Mesenchymal stem cell (in vitro differentiated cells and primary cell): Measurements from ENCODE around the gene NUP54.

ENCODE experiments used
- DNase-seq: peaks from one replicate; pipeline ENCODE4 v3.0.0-alpha.2; 2013
- H2AFZ ChIP-seq: one replicate; pipeline ENCODE4 v1.6.1; 2013; ENCODE audit warnings: low read depth, mild to moderate bottlenecking, control low read depth, inconsistent platforms, low read length, moderate library complexity
- H2AK5ac ChIP-seq: 2 replicates; pipeline ENCODE4 v1.6.1; 2013; ENCODE audit warnings: low read length, moderate library complexity, mild to moderate bottlenecking, inconsistent platforms; ENCODE audit not compliant: severe bottlenecking
- H2BK120ac ChIP-seq: one replicate; pipeline ENCODE4 v1.6.1; 2013; ENCODE audit warnings: low read depth, mild to moderate bottlenecking, inconsistent platforms, low read length, moderate library complexity
- H2BK12ac ChIP-seq, 2 experiments: one replicate each; pipeline ENCODE4 v1.6.1; 2013; ENCODE audit warnings: inconsistent platforms in 2 of 2, low read length in 2 of 2, mild to moderate bottlenecking in 2 of 2, moderate library complexity in 2 of 2, control low read depth in 1 of 2
- H2BK15ac ChIP-seq: one replicate; pipeline ENCODE4 v1.6.1; 2013; ENCODE audit warnings: mild to moderate bottlenecking, low read depth, inconsistent platforms; ENCODE audit not compliant: poor library complexity, severe bottlenecking
- H2BK5ac ChIP-seq: 2 replicates; pipeline ENCODE4 v1.6.1; 2013; ENCODE audit warnings: low read depth, mild to moderate bottlenecking, low read length, control low read depth, inconsistent platforms; ENCODE audit not compliant: poor library complexity, severe bottlenecking
- H3K14ac ChIP-seq, 2 experiments: one replicate each; pipeline ENCODE4 v1.6.1; 2013; ENCODE audit warnings: inconsistent platforms in 2 of 2, low read length in 2 of 2, control low read depth in 1 of 2, mild to moderate bottlenecking in 1 of 2, moderate library complexity in 1 of 2
- H3K18ac ChIP-seq, 2 experiments: one replicate each; pipeline ENCODE4 v1.6.1; 2013; ENCODE audit warnings: inconsistent platforms in 2 of 2, low read length in 2 of 2, control low read depth in 1 of 2, low read depth in 1 of 2, mild to moderate bottlenecking in 1 of 2
- H3K23ac ChIP-seq, 2 experiments: one replicate each; pipeline ENCODE4 v1.6.1; 2013; ENCODE audit warnings: inconsistent platforms in 2 of 2, low read length in 2 of 2, mild to moderate bottlenecking in 2 of 2, moderate library complexity in 2 of 2, control low read depth in 1 of 2
- H3K27ac ChIP-seq: 2 replicates; pipeline ENCODE4 v1.5.1; 2013; ENCODE audit warnings: mild to moderate bottlenecking, moderate library complexity, low read length, control low read depth, inconsistent platforms; ENCODE audit not compliant: poor library complexity, severe bottlenecking
- H3K27me3 ChIP-seq, 2 experiments: 2 replicates each; pipeline versions ENCODE4 v1.6.1 to v1.7.0; 2013; ENCODE audit warnings: low read length in 2 of 2, mild to moderate bottlenecking in 2 of 2, moderate library complexity in 2 of 2, control low read depth in 1 of 2, inconsistent platforms in 1 of 2; ENCODE audit not compliant: control insufficient read depth in 1 of 2, insufficient read depth in 1 of 2
- H3K36me3 ChIP-seq, 2 experiments: 2 replicates each; pipeline versions ENCODE4 v1.6.1 to v1.7.0; 2013; ENCODE audit warnings: low read length in 2 of 2, control low read depth in 1 of 2, inconsistent platforms in 1 of 2, low read depth in 1 of 2, mild to moderate bottlenecking in 1 of 2; ENCODE audit not compliant: insufficient read depth in 2 of 2, control insufficient read depth in 1 of 2
- H3K4ac ChIP-seq, 2 experiments: one replicate each; pipeline ENCODE4 v1.6.1; 2013; ENCODE audit warnings: inconsistent platforms in 2 of 2, low read length in 2 of 2, mild to moderate bottlenecking in 2 of 2, moderate library complexity in 2 of 2, control low read depth in 1 of 2, low read depth in 1 of 2
- H3K4me1 ChIP-seq: 2 replicates; pipeline ENCODE4 v1.6.1; 2013; ENCODE audit warnings: low read depth, low read length, control low read depth; ENCODE audit not compliant: control insufficient read depth, insufficient read depth
- H3K4me2 ChIP-seq: 2 replicates; pipeline ENCODE4 v1.6.1; 2013; ENCODE audit warnings: low read length, mild to moderate bottlenecking, inconsistent platforms; ENCODE audit not compliant: poor library complexity, severe bottlenecking
- H3K4me3 ChIP-seq, 2 experiments: 2 replicates each; pipeline versions ENCODE4 v1.5.1 to v1.7.0; 2013; ENCODE audit warnings: low read length in 2 of 2, mild to moderate bottlenecking in 2 of 2, control low read depth in 1 of 2, low read depth in 1 of 2; ENCODE audit not compliant: insufficient read depth in 1 of 2
- H3K79me1 ChIP-seq: replicated peaks from 2 replicates; pipeline ENCODE4 v1.6.1; 2013; ENCODE audit warnings: mild to moderate bottlenecking, control low read depth, low read length, inconsistent platforms; ENCODE audit not compliant: poor library complexity, severe bottlenecking
- H3K9ac ChIP-seq: 2 replicates; pipeline ENCODE4 v1.7.0; 2013; ENCODE audit warnings: mild to moderate bottlenecking, low read length, moderate library complexity
- H3K9me3 ChIP-seq: 2 replicates; pipeline ENCODE4 v1.7.0; 2013; ENCODE audit warnings: mild to moderate bottlenecking, low read length; ENCODE audit not compliant: control insufficient read depth
- H4K8ac ChIP-seq: one replicate; pipeline ENCODE4 v1.6.1; 2013; ENCODE audit warnings: inconsistent platforms, mild to moderate bottlenecking, low read length, moderate library complexity
- H4K91ac ChIP-seq: one replicate; pipeline ENCODE4 v1.6.1; 2013; ENCODE audit warnings: mild to moderate bottlenecking, low read length, inconsistent platforms
- WGBS: methylation state at CpG from one replicate; pipeline ENCODE4 v1.1.7; 2013; ENCODE audit warnings: mixed read lengths; 5-methylcytosine and 5-hydroxymethylcytosine counted together

NUP54 gene

DNA sequence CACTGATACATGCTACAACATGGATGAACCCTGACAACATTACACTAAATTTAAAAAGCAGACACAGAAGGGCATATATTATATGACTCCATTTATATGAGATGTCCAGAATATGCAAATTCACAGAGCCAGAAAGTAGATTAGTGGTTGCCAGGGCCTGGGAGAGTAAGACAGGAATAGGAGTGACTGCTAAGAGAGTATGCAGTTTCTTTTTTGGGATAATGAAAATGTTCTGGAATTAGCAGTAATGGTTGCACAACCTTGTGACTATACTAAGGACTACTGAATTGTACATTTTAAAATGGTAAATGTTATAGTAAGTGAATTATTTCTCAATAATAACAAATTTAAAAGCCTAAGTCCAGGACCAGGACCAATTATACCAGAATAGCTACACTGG lies 29.5 kb upstream of the NUP54 start:
- no peak overlapping the region for H3K18ac ChIP-seq
- H3K4me1 ChIP-seq, result no peaks in the 10 kb centered on the region
- H3K27ac ChIP-seq, result no peak overlapping the region
- no peak overlapping the region for H3K4me3 ChIP-seq
- no peak overlapping the region for H3K4me2 ChIP-seq
- no peaks in the 10 kb centered on the region for H3K27me3 ChIP-seq
- H2BK120ac ChIP-seq, result no peak overlapping the region
- peaks cover 15 to 67% of the 10 kb centered on the region in 2 experiments for H3K36me3 ChIP-seq
- H2BK12ac ChIP-seq, result no peak overlapping the region
- no peak overlapping the region for H2AFZ ChIP-seq
- peaks cover 28% of the 10 kb centered on the region for H3K79me1 ChIP-seq
- H3K23ac ChIP-seq, result no peak overlapping the region
- no peak overlapping the region for H2BK5ac ChIP-seq
- no peak overlapping the region for H4K8ac ChIP-seq
- no peak overlapping the region for H3K9ac ChIP-seq
- H3K4ac ChIP-seq, result no peak overlapping the region
- no peak overlapping the region for H2BK15ac ChIP-seq
- no peak overlapping the region for H3K14ac ChIP-seq
- no peak overlapping the region for H2AK5ac ChIP-seq
- H3K9me3 ChIP-seq, result no peaks in the 10 kb centered on the region
- H4K91ac ChIP-seq, result no peak overlapping the region
- DNase-seq, result no peak

DNA sequence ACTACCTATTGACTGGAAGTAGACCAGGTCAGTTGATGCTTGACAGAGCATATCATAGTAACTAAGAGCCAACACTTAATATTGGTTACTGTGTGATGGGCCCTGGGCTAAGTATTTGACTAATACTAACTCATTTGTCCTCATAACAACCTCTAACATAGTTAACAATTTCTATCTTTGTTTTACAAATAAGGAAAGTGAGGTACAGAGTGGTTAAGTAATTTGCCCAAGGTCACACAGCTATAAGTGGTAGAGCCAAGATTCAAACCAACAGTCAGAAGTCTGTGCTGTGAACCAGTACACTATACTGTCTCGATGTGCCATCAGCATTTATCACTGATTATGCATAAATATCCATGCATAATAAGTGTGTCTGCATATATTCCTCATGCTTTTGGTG lies 27.1 kb upstream of the NUP54 start:
- H2AFZ ChIP-seq, result no peak overlapping the region
- H2AK5ac ChIP-seq, result no peak overlapping the region
- H3K36me3 ChIP-seq, result peaks cover 17 to 72% of the 10 kb centered on the region in 2 experiments
- H3K14ac ChIP-seq, result no peak overlapping the region
- H3K9ac ChIP-seq, result no peak overlapping the region
- H2BK12ac ChIP-seq, result no peak overlapping the region
- DNase-seq, result no peak
- H3K79me1 ChIP-seq, result peaks cover 26% of the 10 kb centered on the region
- H3K9me3 ChIP-seq, result no peaks in the 10 kb centered on the region
- no peak overlapping the region for H4K8ac ChIP-seq
- no peak overlapping the region for H2BK5ac ChIP-seq
- H3K4me3 ChIP-seq, result no peak overlapping the region
- no peak overlapping the region for H2BK120ac ChIP-seq
- no peak overlapping the region for H3K4me2 ChIP-seq
- H3K4me1 ChIP-seq, result no peaks in the 10 kb centered on the region
- H3K23ac ChIP-seq, result no peak overlapping the region
- no CpG with 5 or more reads among the region's 1 CpG for WGBS
- H4K91ac ChIP-seq, result no peak overlapping the region
- no peak overlapping the region for H3K4ac ChIP-seq
- no peaks in the 10 kb centered on the region for H3K27me3 ChIP-seq
- no peak overlapping the region for H3K18ac ChIP-seq
- no peak overlapping the region for H2BK15ac ChIP-seq
- no peak overlapping the region for H3K27ac ChIP-seq

GRCh38 chr4:76174216-76174615 lies 26.0 kb upstream of the NUP54 start:
- peaks cover 17 to 78% of the 10 kb centered on the region in 2 experiments for H3K36me3 ChIP-seq
- no peak overlapping the region for H3K4me3 ChIP-seq
- H3K27me3 ChIP-seq, result no peaks in the 10 kb centered on the region
- H3K4ac ChIP-seq, result no peak overlapping the region
- no peak overlapping the region for H3K9ac ChIP-seq
- H3K18ac ChIP-seq, result no peak overlapping the region
- no peak overlapping the region for H3K4me2 ChIP-seq
- no peak overlapping the region for H2BK5ac ChIP-seq
- no peak overlapping the region for H3K27ac ChIP-seq
- no peak overlapping the region for H3K14ac ChIP-seq
- H2AFZ ChIP-seq, result no peak overlapping the region
- DNase-seq, result no peak
- no peaks in the 10 kb centered on the region for H3K9me3 ChIP-seq
- H3K79me1 ChIP-seq, result peaks cover 22% of the 10 kb centered on the region
- WGBS, result 100% methylated on average over 3 of the region's 6 CpGs
- no peak overlapping the region for H2BK12ac ChIP-seq
- H2BK120ac ChIP-seq, result no peak overlapping the region
- H2AK5ac ChIP-seq, result no peak overlapping the region
- no peak overlapping the region for H4K8ac ChIP-seq
- H3K4me1 ChIP-seq, result no peaks in the 10 kb centered on the region
- H4K91ac ChIP-seq, result no peak overlapping the region
- H3K23ac ChIP-seq, result no peak overlapping the region
- H2BK15ac ChIP-seq, result no peak overlapping the region

- no peak overlapping the region for H3K4ac ChIP-seq
- H3K27me3 ChIP-seq, result no peaks in the 10 kb centered on the region
- WGBS, result over 99% methylated on average over 3 of the region's 3 CpGs
- H4K91ac ChIP-seq, result no peak overlapping the region
- no peak overlapping the region for H2BK12ac ChIP-seq
- H3K23ac ChIP-seq, result no peak overlapping the region
- H3K4me3 ChIP-seq, result no peak overlapping the region
- no peak overlapping the region for H3K27ac ChIP-seq
- H3K9ac ChIP-seq, result no peak overlapping the region
- no peaks in the 10 kb centered on the region for H3K4me1 ChIP-seq
- no peak overlapping the region for H3K18ac ChIP-seq
- H2BK15ac ChIP-seq, result no peak overlapping the region
- no peak for DNase-seq
- no peak overlapping the region for H2BK5ac ChIP-seq
- no peak overlapping the region for H3K4me2 ChIP-seq
- no peak overlapping the region for H4K8ac ChIP-seq
- peaks cover 12% of the 10 kb centered on the region for H3K79me1 ChIP-seq
- no peak overlapping the region for H2BK120ac ChIP-seq
- H3K36me3 ChIP-seq, result peaks cover 22 to 87% of the 10 kb centered on the region in 2 experiments
- no peak overlapping the region for H2AK5ac ChIP-seq
- no peaks in the 10 kb centered on the region for H3K9me3 ChIP-seq
- H3K14ac ChIP-seq, result no peak overlapping the region
- H2AFZ ChIP-seq, result no peak overlapping the region
Observed at GRCh38 chr4:76168688-76169087, 20.5 kb upstream of the NUP54 start.
